Sigmoid colon (tissue), 7 donors: Measurements from ENCODE around the gene SLC16A4. TPM values are rescaled to one million over a fixed set of nuclear protein-coding genes. Genes with fewer than 3 reads are reported as not detected.
A peak's percentile ranks its signal among the peaks of the same experiment; 100 is the strongest.

Source experiments
- DNase-seq: peaks from one replicate; pipeline ENCODE4 v3.0.0-alpha.2; 2019
- H3K27ac ChIP-seq, 4 donors: fragments of 200-600 bp; sonication (generic); one replicate each; pipeline ENCODE4 v1.5.1; 2016 to 2019; ENCODE audit warnings: mild to moderate bottlenecking in 1 of 4
- H3K27me3 ChIP-seq, 3 donors: fragments of 200-600 bp; sonication (generic); one replicate each; pipeline ENCODE4 v1.5.1; 2019; ENCODE audit warnings: mild to moderate bottlenecking in 1 of 3
- H3K36me3 ChIP-seq, 4 donors: fragments of 200-600 bp; sonication (generic); one replicate each; pipeline ENCODE4 v1.5.1; 2016 to 2019
- H3K4me1 ChIP-seq, 4 donors: fragments of 200-600 bp; sonication (generic); one replicate each; pipeline ENCODE4 v1.5.1; 2017 to 2019
- H3K4me3 ChIP-seq, 4 donors: fragments of 200-600 bp; sonication (generic); one replicate each; pipeline ENCODE4 v1.5.1; 2017 to 2019; ENCODE audit warnings: mild to moderate bottlenecking in 2 of 4, moderate library complexity in 1 of 4
- H3K9me3 ChIP-seq, 4 donors: fragments of 200-600 bp in 3 of 4; sonication (generic) in 3 of 4; one replicate each; pipeline versions ENCODE4 v1.5.1 to v1.6.1; 2013 to 2019
- CTCF ChIP-seq, 4 experiments: fragments of 450-650 bp in 3 of 4; fragments of 200-600 bp in 1 of 4; IDR thresholded peaks; one replicate each; pipeline ENCODE4 v1.5.1; 2016 to 2019; ENCODE audit warnings: antibody characterized with exemption in 4 of 4, mild to moderate bottlenecking in 3 of 4, moderate library complexity in 2 of 4
- EP300 ChIP-seq, 4 donors: sonication (generic); formaldehyde crosslinking; IDR thresholded peaks; one replicate each; pipeline ENCODE4 v1.6.1; 2017; ENCODE audit warnings: antibody characterized with exemption in 4 of 4
- POLR2A ChIP-seq, 2 donors: fragments of 450-650 bp; IDR thresholded peaks; one replicate each; pipeline ENCODE4 v1.6.1; 2016; ENCODE audit warnings: antibody characterized with exemption in 2 of 2, mild to moderate bottlenecking in 2 of 2, moderate library complexity in 2 of 2
- POLR2AphosphoS5 ChIP-seq, 4 donors: sonication (generic); formaldehyde crosslinking; IDR thresholded peaks; one replicate each; pipeline ENCODE4 v1.6.1; 2017; ENCODE audit warnings: antibody characterized with exemption in 4 of 4
- WGBS, 2 donors: extraction: QIAGEN DNeasy Blood & Tissue Kit; methylation state at CpG; one replicate each; pipeline ENCODE4 v1.1.7; 2013; 5-methylcytosine and 5-hydroxymethylcytosine counted together
- intact Hi-C: fragments of 100-400 bp; cut with DNase I; formaldehyde crosslinking; loops from one replicate; pipeline ENCODE4 v1.15.1; 2023
- polyA plus RNA-seq, 3 donors: library from polyadenylated mRNA; stranded (reverse); fragments of 200-250 nt; gene quantifications; one replicate each; pipeline ENCODE4 v1.2.3, GENCODE V29; 2013
- total RNA-seq, 4 donors: library from RNA; depleted of rRNA; stranded (reverse); fragments of >200 nt; gene quantifications; one replicate each; pipeline ENCODE4 v1.1.0, GENCODE V29; 2016
- donor health status: healthy with polysubstance abuse.
- donor health status: Bipolar disorder and iron deficiency.
- donor health status: healthy.

SLC16A4 gene
- total and polyA plus RNA-seq, 7 donors = 1.6 to 10.2 (median 5.2) TPM; not detected in 1

GRCh38 chr1:110341146-110341871 is 49.5 kb downstream of the SLC16A4 start:
- no peak overlapping the region for H3K27ac ChIP-seq
- 90 to 92% methylated on average over 27 of the region's 27 CpGs for WGBS, 2 donors
- intact Hi-C loops = loop anchor here (5.0 kb wide), 1 partner anchor 46 kb away; no protein-coding TSS in a partner anchor
- H3K27me3 ChIP-seq = no peaks in the 10 kb centered on the region
- H3K4me3 ChIP-seq = peak overlapping the region in 1 of 4 donors; percentile 78
- H3K9me3 ChIP-seq = no peaks in the 10 kb centered on the region
- H3K36me3 ChIP-seq = peaks cover 0 to 19% (median 3%) of the 10 kb centered on the region in 4 donors
- no peak for DNase-seq
- H3K4me1 ChIP-seq = peaks cover 0 to 75% (median 58%) of the 10 kb centered on the region in 4 donors
- no peak for TF ChIP-seq EP300 (IDR thresholded peaks at IDR 0.05)
- TF ChIP-seq POLR2A (IDR thresholded peaks at IDR 0.05) = no peak
- no peak for TF ChIP-seq POLR2AphosphoS5 (IDR thresholded peaks at IDR 0.05)
- no peak for TF ChIP-seq CTCF (IDR thresholded peaks at IDR 0.05)

DNA sequence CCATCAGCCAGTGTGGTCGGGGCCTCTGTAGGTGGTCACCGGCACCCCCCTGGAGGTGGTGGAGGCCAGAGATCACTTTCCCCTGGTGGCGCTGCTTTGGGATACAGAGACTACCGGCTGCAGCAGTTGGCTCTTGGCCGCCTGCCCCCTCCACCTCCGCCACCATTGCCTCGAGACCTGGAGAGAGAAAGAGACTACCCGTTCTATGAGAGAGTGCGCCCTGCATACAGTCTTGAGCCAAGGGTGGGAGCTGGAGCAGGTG is 50.7 kb downstream of the SLC16A4 start:
- H3K27ac ChIP-seq = peak overlapping the region; percentile 95 to 98 (median 96)
- TF ChIP-seq EP300 (IDR thresholded peaks at IDR 0.05) (no peak), POLR2A (IDR thresholded peaks at IDR 0.05) (no peak), CTCF (IDR thresholded peaks at IDR 0.05) (no peak), POLR2AphosphoS5 (IDR thresholded peaks at IDR 0.05) (no peak)
- H3K27me3 ChIP-seq = no peaks in the 10 kb centered on the region
- H3K4me1 ChIP-seq = peaks cover 0 to 64% (median 57%) of the 10 kb centered on the region in 4 donors
- peaks cover 0 to 17% (median 3%) of the 10 kb centered on the region in 4 donors for H3K36me3 ChIP-seq
- peak overlapping the region; percentile 67 to 95 (median 77) for H3K4me3 ChIP-seq
- no peaks in the 10 kb centered on the region for H3K9me3 ChIP-seq
- WGBS, 2 donors = 8 to 13% methylated on average over 9 of the region's 9 CpGs
- intact Hi-C loops = loop anchor here (5.0 kb wide), 1 partner anchor 47 kb away; no protein-coding TSS in a partner anchor
- DNase-seq = peak; percentile 68

GRCh38 chr1:110339407-110340206 is 51.2 kb downstream of the SLC16A4 start:
- Histone ChIP-seq H3K9me3 (no peaks in the 10 kb centered on the region), H3K27me3 (no peaks in the 10 kb centered on the region), H3K27ac (peak overlapping the region; percentile 95 to 98 (median 96)), H3K36me3 (peaks cover 0 to 17% (median 3%) of the 10 kb centered on the region in 4 donors), H3K4me1 (peaks cover 0 to 59% (median 56%) of the 10 kb centered on the region in 4 donors), H3K4me3 (peak overlapping the region; percentile 67 to 95 (median 77))
- intact Hi-C loops = loop anchor here (1.0 to 5.0 kb wide), 2 partner anchors 48 to 68 kb away; partner anchors contain the start of gene LAMTOR5
- TF ChIP-seq POLR2AphosphoS5 (IDR thresholded peaks at IDR 0.05) = peak; percentile 92 to 98 (median 95)
- TF ChIP-seq POLR2A (IDR thresholded peaks at IDR 0.05) = peak; percentile 86 to 91
- peak; percentile 60 to 96 (median 89) for TF ChIP-seq CTCF (IDR thresholded peaks at IDR 0.05)
- no peak for TF ChIP-seq EP300 (IDR thresholded peaks at IDR 0.05)
- no peak for DNase-seq
- 0% methylated on average over 77 of the region's 77 CpGs for WGBS, 2 donors

GRCh38 chr1:110338886-110339406 is 51.9 kb downstream of the SLC16A4 start, which contains the start of gene RBM15:
TSS of gene RBM15 (plus strand) at chr1:110339377. CDS start at chr1:110339406, 29 bp downstream.
- intact Hi-C loops = loop anchor here (1.0 kb wide), 1 partner anchor 68 kb away; the partner anchor contains the start of gene LAMTOR5

More at GRCh38 chr1:110338886-110339406, 51.9 kb downstream of the SLC16A4 start, which contains the start of gene RBM15:
- Histone ChIP-seq H3K9me3 (no peaks in the 10 kb centered on the region), H3K27me3 (no peaks in the 10 kb centered on the region), H3K27ac (peak within 1 kb of the TSS; percentile 95 to 98 (median 97)), H3K4me3 (peak within 1 kb of the TSS; percentile 67 to 95 (median 77)), H3K4me1 (peaks cover 0 to 52% (median 52%) of the 10 kb centered on the region in 4 donors), H3K36me3 (peaks cover 0 to 17% (median 3%) of the 10 kb centered on the region in 4 donors)
- DNase-seq = peak; percentile 100
- TF ChIP-seq POLR2A (IDR thresholded peaks at IDR 0.05) = no peak
- no peak for TF ChIP-seq EP300 (IDR thresholded peaks at IDR 0.05)
- no peak for TF ChIP-seq CTCF (IDR thresholded peaks at IDR 0.05)
- TF ChIP-seq POLR2AphosphoS5 (IDR thresholded peaks at IDR 0.05) = peak in 1 of 4 donors; percentile 17
- WGBS, 2 donors = 0 to 1% methylated on average over 25 of the region's 25 CpGs
